Inflammatory macrophage treated with lipopolysaccharide for 4 hours (primary cell): ENCODE measurements around the gene AHI1.

Experiments used
- DNase-seq: peaks from one replicate; pipeline ENCODE4 v3.0.0-alpha.2; 2020

The AHI1 gene

DNA sequence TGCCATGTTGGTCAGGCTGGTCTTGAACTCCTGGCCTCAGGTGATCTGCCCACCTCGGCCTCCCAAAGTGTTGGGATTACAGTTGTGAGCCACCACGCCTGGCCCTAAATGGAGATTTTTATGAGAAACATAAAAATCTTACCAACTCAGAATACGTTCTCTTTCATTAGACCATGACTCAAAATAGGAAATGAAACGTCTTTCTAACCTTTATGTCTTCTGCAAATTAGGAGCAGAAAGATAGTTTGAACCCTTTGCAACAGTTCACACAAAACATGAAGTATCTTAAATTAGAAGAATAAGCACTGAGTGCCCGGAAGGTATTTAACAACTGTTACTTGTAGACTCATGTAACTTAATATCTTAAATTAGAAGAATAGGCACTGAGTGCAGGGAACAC lies 48.3 kb downstream of the AHI1 start:
- DNase-seq: no peak

DNA sequence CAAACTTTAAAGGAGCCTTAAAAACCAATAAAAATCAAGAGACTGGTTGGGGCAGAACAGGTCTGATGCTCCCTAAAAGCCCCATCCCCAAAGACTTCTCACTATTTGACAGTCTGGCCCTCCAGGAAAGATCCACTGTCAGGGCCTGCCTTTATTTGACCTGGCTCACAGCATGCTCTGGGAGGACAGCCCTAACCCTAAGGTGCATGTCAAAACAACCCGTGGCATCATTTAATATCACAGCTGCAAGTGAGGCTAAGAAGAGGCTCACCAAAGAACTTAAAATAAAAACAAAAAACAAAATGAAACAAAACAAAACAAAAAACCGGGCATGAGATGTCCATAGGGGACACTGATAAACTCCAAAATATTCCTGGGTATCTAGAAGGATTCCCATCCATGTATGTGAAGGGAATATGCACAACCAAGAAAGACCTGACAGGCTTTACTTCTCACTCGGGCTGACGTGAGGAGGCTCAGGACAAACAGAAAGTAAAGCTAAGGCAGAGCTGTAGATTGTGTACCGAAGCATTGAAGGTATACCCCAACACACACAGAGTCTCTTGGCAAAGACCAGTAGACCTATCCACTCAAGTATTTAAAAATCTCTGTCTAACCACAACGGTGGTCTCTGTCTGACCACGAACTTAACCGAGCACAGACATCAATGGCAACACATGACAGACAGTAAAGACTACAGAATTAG lies 57.3 kb downstream of the AHI1 start:
- DNase-seq: peak; percentile 8

DNA sequence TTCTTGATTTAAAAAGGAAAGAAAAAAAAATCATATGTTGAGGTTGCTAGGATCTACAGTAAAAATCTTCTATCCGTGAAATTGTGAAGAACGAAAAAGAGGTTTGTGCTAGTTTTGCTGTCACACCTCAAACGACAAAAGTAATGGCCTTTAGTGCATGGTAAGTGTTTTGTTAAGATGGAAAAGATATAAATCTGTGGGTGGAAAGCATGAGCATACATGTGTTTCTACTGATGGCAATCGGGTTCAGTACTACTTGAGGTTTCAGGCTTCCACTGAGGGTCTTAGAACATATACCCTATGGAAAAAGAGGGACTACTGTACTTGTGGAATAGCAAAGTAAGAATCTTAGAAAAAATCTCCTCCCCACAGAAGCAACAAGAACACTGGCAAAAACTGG lies 58.0 kb downstream of the AHI1 start:
- DNase-seq: no peak

DNA sequence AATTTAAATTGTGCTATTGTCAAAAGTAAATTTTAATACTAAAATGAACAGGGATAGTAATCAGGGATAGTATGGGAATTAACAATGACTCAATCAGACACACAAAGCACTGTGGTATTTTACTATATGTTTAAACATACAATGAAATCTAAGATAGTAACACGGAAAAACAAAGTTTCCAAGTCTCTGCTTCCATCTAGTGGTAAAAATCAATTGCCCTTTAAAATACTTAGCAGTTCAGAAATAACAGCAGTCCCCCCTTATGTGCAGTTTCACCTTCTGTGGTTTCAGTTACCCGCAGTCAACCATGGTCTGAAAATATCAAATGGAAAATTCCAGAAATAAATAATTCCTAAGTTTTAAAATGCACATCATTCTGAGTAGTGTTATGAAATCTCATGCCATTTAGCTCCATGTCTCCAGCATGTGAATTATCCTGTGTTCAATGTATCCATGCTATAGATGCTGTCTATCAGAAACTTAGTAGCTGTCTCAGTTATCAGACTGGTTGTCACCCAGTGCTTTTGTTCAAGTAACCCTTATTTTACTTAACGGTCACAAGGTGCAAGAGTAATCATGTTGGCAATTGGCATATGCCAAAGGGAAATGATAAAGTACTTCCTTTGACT lies 58.5 kb downstream of the AHI1 start:
- DNase-seq: peak; percentile 60

DNA sequence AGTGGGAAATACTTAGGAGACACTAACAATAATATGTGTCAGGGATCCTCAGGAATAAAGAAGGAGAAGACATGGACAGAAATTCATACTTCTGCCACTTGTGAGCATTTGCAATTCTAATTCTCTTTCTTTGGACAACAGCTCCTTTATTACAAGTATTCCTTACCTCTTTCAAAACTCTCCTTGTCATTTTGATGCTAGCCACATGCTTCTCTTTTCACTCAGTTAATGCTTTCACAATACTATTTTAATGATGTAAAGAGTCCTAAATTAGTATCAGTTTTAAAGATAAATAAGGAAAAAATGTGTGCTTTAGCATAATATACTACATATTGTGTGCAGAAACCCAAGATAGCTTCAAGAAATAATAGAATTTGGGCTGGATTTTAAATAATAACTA lies 62.5 kb downstream of the AHI1 start:
- DNase-seq: peak; percentile 56

DNA sequence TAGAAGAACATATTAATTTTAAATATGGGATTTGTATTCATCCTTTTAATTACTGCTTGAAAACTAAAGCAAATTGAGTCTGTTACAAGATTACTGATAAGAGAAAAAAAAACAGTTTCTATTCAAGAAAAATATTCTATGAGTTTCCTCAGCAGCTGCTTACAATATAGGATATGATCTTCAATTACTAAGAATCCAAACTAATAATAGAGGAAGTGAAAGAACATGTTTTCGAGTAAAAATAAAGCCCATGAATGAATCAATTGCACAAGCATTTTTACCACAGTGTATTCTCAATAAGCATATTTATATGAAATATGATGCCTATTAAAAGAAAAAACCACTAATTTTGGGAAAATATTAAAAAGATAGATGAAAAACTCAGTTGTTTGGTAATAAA lies 63.4 kb downstream of the AHI1 start:
- DNase-seq: peak; percentile 84

DNA sequence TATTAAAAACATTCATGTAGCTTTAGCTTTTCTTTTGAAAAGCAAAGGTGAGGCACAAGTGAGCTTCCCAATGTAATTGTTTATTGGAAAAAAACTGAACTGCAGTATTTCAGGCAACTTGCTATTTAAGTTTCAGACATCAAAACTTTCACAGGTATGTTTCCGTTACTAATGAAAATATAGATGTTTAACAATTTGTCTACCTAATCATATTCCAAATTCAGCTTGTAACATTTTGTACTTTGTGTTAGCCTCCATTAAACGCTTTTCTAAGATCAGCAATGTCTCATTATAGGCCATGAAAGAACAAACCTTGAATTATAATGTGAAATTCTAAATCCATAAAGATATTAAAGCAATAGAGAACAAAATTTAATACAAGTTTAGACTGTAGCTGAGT lies 69.5 kb downstream of the AHI1 start:
- no peak for DNase-seq

DNA sequence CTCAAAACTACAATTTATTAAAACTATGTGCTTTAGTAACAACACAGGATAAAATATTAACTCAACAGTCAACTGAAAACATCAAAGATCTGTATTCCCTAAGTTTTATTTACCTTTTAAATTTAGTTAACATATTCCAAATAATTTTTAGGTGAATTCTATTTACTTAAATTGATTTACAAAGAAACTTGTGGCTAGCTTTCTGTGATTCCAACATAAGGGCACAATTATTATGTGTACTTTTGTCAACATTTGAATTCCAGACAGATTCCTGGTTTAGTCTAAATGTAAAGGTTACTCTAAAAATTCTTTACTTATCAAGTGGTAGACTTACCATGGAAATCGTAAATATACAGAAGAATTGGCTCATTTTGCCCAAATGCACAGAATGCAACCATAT lies 70.7 kb downstream of the AHI1 start:
- no peak for DNase-seq

DNA sequence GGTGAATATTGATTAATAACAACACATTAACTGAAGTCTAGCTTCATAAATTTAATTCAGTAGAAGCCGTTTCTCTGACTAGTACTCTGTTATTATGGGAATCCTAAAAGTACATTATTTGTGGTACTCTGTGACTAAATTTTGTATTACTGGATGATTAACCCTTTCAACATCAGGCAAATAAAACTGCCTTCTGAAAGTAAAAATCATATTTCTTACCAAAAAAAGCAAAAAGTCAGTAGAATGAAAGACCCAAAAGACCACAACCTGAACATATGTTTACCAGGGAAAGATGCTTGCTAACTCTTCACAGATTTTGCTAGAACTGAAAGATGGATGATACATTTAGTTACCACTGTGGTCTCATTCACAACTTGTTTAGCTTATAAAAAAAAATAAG lies 73.2 kb downstream of the AHI1 start:
- no peak for DNase-seq

DNA sequence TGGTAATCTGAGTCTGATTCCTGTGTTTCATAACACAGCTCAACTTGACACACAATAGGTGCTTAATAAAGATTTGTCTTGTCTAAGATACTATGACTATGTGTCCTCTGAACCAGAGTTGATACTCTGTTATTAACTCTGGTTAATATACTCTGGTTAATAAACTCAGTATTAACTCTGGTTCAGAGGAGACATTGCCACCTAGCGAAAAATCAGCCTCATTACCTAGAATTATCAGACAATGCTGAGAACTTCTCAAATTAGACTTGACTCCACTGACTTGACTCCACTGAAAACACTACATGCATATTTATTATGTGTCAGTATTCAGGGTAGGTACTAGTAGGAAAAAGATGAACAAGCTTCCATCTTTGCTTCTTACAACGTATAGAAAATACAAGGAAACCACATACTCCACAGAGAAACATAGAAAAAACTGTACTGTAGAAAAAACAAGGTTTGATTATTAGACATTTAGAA lies 73.9 kb downstream of the AHI1 start:
- peak; percentile 61 for DNase-seq

DNA sequence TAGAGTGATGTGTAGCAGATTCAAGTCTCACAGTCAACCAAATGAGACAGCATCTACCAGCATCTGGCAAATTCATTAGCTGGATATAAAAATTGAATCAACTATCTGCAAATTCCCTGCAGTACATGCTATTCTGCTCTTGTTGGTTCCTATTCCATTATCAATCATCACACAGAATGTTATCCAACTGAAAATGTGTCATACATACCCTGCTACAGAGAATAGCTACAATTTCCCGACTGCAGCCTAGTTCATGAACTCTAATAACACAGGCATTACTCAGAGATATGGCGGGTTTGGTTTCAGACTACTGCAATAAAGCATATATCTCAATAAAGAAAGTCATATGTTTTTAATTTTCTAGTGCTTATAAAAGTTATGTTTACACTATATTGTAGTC lies 78.4 kb downstream of the AHI1 start:
- DNase-seq: no peak

DNA sequence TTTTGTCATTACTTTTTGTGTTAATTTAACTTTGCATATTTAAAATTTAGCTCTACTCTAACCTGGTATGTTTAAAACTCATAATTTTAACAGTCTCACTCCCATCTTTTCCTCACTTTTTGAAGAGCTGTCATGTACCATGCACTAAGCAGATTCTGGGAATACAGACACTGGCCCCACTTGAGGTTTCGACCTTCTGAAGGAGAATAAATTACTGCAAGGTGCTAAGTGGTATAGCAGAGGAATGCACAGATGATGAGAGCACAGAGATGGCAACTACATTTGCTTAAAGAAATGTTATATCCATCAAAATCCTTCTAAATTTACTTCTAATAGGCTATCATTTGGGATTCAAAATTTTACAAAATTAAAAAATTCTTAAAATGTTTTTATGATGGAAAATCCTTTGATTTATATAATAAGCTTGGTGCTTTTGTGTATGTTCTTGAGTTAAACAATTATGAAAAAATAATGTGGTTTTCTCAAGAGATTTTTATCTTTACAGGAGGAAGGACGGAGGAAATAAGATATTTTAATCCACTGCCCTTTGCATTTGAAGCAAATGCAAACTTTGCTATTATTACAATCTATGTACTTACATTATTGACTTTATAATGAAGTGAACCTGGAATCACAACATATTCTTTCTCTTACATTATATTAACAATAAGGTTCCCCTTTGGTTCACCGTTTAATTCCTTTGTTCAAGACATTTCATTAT lies 79.3 kb downstream of the AHI1 start:
- no peak for DNase-seq

DNA sequence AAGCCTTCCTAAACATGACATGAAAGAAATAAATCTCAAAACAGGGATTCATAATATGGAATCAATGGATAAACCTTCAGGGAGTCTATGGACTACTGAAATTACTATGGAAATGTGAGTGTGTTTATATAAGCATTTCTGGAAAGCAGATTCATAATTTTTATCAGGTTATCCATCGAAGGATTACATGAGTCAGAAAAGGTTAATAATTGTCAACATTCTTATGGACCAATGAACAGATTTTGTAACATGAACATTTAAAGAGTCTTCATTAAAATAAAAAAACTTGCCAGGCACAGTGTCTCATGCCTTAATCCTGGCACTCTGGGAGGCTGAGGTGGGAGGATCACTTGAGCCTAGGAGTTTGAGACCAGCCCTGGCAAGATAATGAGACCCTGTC lies 84.8 kb downstream of the AHI1 start:
- DNase-seq: no peak

DNA sequence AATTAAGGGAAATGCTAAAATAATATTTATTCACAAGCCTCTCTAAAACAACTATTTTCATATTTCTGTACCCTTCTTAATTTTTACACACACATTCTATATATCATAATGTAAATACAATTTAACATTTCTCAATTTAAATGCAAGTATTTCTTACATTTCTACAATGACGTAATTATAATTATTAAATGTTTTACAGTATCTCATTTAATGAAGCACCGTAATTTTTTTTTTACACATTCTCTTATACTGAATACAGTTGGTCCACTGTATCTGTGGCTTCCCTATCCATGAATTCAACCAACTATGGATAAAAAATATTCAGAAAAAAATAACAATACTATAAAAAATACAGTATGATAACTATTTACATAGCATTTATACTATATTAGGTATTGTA lies 85.7 kb downstream of the AHI1 start:
- DNase-seq: no peak

DNA sequence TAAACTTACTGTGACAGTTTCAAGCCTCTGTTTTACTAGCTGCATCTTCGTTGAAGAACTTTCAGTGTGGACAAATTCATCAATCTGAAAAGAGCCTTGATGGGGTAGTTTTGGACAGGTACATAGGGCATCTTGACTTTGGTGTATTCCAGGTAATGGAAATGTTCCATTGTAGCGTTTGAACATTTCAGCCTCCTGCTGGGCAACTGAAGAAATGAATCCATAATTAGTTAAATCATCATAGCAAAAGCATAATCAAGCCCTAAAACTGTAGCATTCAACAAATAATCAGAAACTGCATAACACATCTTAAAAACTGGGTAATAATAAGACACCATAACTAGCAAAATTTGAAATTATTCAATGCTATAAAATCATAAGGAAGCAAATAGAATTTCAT lies 86.2 kb downstream of the AHI1 start:
- DNase-seq: no peak

DNA sequence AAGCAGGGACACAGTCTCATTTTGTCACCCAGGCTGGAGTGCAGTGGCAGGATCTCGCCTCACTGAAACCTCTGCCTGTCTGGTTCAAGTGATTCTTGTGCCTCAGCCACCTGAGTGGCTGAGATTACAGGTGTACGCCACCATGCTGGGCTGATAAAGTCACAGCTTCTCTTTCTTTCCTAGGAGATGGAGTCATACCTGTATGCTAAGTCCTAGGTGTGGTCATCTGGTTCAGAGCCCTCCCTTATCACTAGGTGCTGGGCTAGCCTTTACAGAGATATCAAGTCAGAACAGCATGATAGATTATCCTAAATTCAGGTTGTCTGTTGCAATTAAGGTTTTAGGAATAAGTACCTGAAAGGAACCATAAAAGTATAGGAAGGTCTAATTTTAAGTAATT lies 86.7 kb downstream of the AHI1 start:
- no peak for DNase-seq

DNA sequence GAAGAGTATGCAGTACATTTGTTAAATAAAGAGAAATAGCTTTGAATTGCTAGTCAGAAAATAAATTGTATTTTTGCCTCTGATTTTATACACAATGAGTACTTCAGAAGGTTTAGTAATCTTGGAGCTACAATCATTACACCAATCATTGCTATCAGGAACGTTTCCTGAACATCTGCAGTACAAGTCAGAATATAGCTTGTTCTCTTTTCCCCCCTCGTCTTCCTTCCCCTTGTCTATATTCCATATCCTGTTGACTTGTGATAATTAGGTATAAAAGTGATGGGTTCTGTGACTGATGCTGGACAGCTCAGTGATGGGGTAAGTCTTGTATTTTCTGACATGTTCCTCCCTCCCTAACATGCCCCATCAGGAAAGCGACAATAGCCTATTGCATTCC lies 94.0 kb downstream of the AHI1 start:
- no peak for DNase-seq

DNA sequence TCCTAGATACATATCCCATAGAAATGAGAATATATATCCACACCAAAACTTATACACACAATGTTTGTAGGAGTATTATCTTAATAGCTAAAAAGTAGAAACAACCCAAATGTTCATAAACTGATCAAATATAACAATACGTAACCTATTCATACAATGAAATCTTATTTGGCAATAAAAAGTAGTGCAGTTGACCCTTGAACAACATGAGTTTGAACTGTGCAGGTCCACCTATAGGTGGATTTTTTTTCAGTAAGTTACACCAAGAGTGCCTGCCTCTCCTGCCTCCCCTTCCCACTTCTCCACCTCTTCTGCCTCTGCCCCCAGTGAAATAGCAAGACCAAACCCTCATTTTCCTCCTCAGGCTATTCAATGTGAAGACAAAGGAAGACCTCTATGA lies 95.2 kb downstream of the AHI1 start:
- DNase-seq: no peak

DNA sequence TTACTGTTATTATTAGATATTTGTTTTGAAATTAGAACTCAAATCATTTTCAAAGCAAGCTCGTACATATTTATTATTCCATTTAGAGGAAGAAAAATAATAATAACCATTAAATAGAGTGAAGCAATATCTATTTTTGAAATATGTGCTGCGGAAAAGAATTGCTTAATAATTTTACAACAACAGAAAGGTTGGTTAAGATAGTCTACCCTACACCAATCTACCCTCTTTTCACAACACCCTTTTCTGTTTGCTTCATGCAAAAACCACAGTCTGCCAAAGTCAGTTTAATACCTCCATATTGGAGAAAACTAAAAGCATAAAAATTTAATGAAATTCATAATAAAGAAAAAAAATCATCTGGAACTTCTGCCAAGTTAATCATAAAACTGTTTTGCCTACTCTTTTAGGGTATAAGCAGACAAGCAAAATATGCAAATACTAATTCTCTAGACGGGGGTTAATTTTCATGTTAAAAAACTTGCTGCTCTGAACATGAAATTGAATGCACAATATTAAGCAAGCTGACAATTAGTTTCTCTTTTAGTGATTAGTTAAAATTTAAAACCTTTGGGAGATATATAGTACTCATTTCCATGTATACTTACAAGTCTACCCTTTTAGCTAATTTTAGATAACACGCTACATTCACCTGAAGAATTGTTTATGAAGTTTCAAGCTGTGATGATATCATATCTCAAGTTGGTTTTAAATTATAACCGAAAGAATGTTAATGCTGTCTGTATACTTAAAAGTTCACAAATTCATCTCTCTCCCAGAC lies 100.2 kb downstream of the AHI1 start:
- peak; percentile 30 for DNase-seq

DNA sequence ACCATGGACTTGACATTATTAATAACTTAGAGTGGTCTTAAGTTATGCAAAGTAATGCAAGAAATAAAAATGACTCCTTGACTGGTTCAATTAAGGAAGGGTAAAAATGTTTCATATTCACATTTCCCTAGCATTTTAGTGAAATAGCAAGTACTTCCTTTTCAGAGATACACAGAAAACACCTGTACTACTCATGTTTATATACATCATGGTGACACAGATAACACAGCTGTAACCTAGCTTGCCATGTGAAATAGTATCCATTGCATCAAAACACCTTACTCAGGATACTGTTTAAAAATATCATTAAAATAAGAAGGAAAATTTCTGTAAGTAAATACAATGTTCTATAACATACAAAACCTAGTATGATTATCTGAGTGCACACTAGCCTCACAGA lies 102.4 kb downstream of the AHI1 start:
- DNase-seq: no peak

DNA sequence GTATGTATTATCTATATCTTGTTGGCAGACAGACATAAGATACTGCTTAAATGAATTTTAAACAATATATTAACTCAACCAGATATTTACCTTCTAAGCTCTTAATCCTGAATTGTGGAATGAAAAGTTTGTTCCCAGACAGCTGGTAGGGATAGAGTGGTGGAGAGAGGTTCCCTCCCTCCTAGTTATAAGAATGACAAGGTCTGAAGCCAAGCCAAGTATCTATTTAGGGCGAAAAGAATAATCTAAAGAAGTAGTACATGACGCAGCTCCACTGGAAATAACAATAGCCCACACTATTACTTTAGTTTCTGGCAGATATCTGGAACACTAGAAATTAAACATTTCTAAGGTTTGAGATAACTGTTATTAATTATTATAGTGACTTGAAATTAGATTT lies 104.3 kb downstream of the AHI1 start:
- no peak for DNase-seq

DNA sequence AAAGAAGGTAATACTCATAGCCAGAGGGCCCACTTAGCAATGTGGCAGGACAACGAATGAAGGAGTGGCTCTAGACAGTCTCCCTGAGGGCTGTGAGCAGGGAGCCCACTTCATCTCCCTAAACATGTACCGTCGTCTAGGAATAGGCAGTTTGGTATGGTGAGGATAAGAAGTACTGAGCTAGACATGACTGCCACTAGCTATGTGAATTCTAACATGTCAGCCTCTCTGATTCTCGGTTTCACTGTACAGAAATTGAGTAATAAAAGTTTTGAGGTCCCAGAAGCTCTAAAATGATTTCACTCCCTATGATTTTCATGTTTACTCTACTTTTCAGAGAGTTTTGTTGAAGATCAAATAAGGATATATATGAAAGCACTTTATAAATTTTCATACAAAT lies 107.1 kb downstream of the AHI1 start:
- DNase-seq: no peak

DNA sequence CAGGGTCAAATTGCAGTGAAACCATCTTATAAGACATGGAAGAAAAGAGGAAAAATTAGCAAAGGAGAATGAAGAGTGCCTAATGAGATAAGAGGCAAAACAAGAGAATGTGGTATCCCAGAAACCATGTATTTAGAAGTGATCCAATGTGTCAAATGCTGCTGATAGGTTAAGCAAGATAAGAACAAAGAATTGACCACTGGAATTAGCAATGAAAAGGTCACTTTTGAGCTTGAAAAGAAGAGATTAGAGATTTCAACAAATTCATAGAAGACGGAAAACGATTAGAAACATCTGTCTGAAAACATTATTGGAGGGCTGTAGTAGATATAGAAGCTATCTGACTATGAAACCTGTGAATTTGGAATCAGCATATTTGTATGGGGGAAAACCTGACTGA lies 112.2 kb downstream of the AHI1 start:
- DNase-seq: no peak

DNA sequence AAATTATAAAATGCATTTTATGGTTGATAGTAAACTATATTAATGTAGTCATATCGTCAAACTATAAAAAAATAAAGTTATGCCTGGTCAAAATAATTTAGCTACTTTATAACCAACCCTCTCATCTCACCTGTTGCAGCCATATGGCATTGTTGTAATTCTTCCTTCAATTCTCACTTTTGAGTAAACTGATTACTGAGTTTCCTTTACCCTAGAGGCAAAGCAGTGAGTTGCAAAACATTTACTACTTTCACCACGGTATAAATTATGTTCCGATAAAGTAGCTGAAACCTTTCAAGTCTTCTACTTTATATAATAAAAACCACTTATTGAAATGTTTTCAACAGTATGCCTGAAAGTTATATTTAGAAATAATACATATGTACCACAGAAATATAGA lies 113.8 kb downstream of the AHI1 start:
- DNase-seq: no peak
